DND-41 (cell line): ENCODE results near the gene FUT6.
"Not testable (repeated sequence)": the region's sequence is repeated elsewhere in the genome, so short reads cannot be mapped to it uniquely, and the experiment has no call there.

ENCODE experiments used
- ATAC-seq: fragments of 200-7000 bp; cut with Tn5 transposase; 3 replicates; pipeline ENCODE4 v1.9.1; 2021; ENCODE audit warnings: low read depth; ENCODE audit not compliant: insufficient read depth
- DNase-seq: peaks from one replicate; pipeline ENCODE4 v3.0.0-alpha.2; 2020
- H2AFZ ChIP-seq: 2 replicates; pipeline ENCODE4 v1.6.0; 2012; ENCODE audit warnings: low read depth, low read length
- H3K27ac ChIP-seq: 2 replicates; pipeline ENCODE4 v1.5.1; 2012; ENCODE audit warnings: low read length, inconsistent platforms
- H3K27me3 ChIP-seq: fragments of 200-600 bp; sonication (generic); 2 replicates; pipeline ENCODE4 v1.6.0; 2012; ENCODE audit warnings: low read length, mild to moderate bottlenecking, inconsistent platforms; ENCODE audit not compliant: insufficient read depth, poor library complexity
- H3K36me3 ChIP-seq: 2 replicates; pipeline ENCODE4 v1.5.1; 2012; ENCODE audit warnings: low read length, inconsistent platforms; ENCODE audit not compliant: insufficient read depth
- H3K4me1 ChIP-seq: 2 replicates; pipeline ENCODE4 v1.5.1; 2012; ENCODE audit warnings: mild to moderate bottlenecking, low read length; ENCODE audit not compliant: insufficient read depth
- H3K4me2 ChIP-seq: 2 replicates; pipeline ENCODE4 v1.6.0; 2012; ENCODE audit warnings: mild to moderate bottlenecking, moderate library complexity, low read length, inconsistent platforms; ENCODE audit not compliant: insufficient read depth
- H3K4me3 ChIP-seq, 2 experiments: fragments of 200-600 bp in 1 of 2; shearing (Covaris generic) in 1 of 2; 2 replicates each; pipeline ENCODE4 v1.5.1; 2012 to 2016; ENCODE audit warnings: inconsistent platforms in 2 of 2, low read length in 2 of 2, mild to moderate bottlenecking in 2 of 2, low read depth in 1 of 2, moderate library complexity in 1 of 2
- H3K79me2 ChIP-seq: 2 replicates; pipeline ENCODE4 v1.6.0; 2012; ENCODE audit warnings: low read length, inconsistent platforms; ENCODE audit not compliant: insufficient read depth
- H3K9ac ChIP-seq: 2 replicates; pipeline ENCODE4 v1.6.0; 2012; ENCODE audit warnings: low read depth, mild to moderate bottlenecking, inconsistent platforms, low read length, moderate library complexity
- H3K9me3 ChIP-seq: 2 replicates; pipeline ENCODE4 v1.5.1; 2012; ENCODE audit warnings: low read length, moderate library complexity, mild to moderate bottlenecking, inconsistent platforms; ENCODE audit not compliant: insufficient read depth, severe bottlenecking
- H4K20me1 ChIP-seq: 2 replicates; pipeline ENCODE4 v1.6.0; 2012; ENCODE audit warnings: low read length; ENCODE audit not compliant: insufficient read depth
- CTCF ChIP-seq: IDR thresholded peaks from 2 replicates; pipeline ENCODE4 v1.5.1; 2012; ENCODE audit warnings: borderline replicate concordance, low read length, moderate library complexity, mild to moderate bottlenecking; ENCODE audit not compliant: poor library complexity, severe bottlenecking; ENCODE audit errors: extremely low read depth
- EZH2 ChIP-seq: IDR thresholded peaks from 3 replicates; pipeline ENCODE4 v1.6.1; 2012; ENCODE audit warnings: borderline replicate concordance, low read depth, mild to moderate bottlenecking, moderate library complexity, low read length, inconsistent platforms; ENCODE audit not compliant: severe bottlenecking

FUT6 gene

GRCh38 chr19:5844456-5845433 lies 5.2 kb upstream of the FUT6 start:
- Histone ChIP-seq H3K79me2 (no peaks in the 10 kb centered on the region), H3K36me3 (no peaks in the 10 kb centered on the region), H2AFZ (no peak overlapping the region), H3K4me2 (no peak overlapping the region), H4K20me1 (no peaks in the 10 kb centered on the region; the same call in 1 of the 2 replicates), H3K4me1 (no peaks in the 10 kb centered on the region), H3K9me3 (no peaks in the 10 kb centered on the region), H3K27me3 (no peaks in the 10 kb centered on the region), H3K4me3 (no peak overlapping the region), H3K9ac (no peak overlapping the region), H3K27ac (no peak overlapping the region)
- DNase-seq, result no peak
- TF ChIP-seq EZH2 (no peak), CTCF (no peak)
- no peak for ATAC-seq

- Histone ChIP-seq H3K4me3 (no peak overlapping the region), H3K4me2 (no peak overlapping the region), H3K27me3 (no peaks in the 10 kb centered on the region), H2AFZ (no peak overlapping the region), H3K9ac (no peak overlapping the region), H3K79me2 (no peaks in the 10 kb centered on the region), H3K36me3 (no peaks in the 10 kb centered on the region), H3K9me3 (no peaks in the 10 kb centered on the region), H3K27ac (no peak overlapping the region), H3K4me1 (no peaks in the 10 kb centered on the region), H4K20me1 (no peaks in the 10 kb centered on the region; the same call in 1 of the 2 replicates)
- TF ChIP-seq CTCF, result no peak
- no peak for TF ChIP-seq EZH2
- DNase-seq (no peak), ATAC-seq (no peak)
Observed at GRCh38 chr19:5843295-5843927, 3.9 kb upstream of the FUT6 start.

GRCh38 chr19:5841735-5842111 lies 2.2 kb upstream of the FUT6 start:
- not testable (repeated sequence) for H2AFZ ChIP-seq, H3K9me3 ChIP-seq, H3K4me1 ChIP-seq, H3K4me2 ChIP-seq, H3K27me3 ChIP-seq, H3K79me2 ChIP-seq, ATAC-seq, DNase-seq, H4K20me1 ChIP-seq, H3K27ac ChIP-seq, H3K36me3 ChIP-seq, H3K4me3 ChIP-seq, H3K9ac ChIP-seq
